Hematopoietic multipotent progenitor cell (in vitro differentiated cells): ENCODE data around the gene MTARC1. TPM values are rescaled to one million over a fixed set of nuclear protein-coding genes. Genes with fewer than 3 reads are reported as not detected.

Source experiments
- DNase-seq, 3 donors: peaks; one replicate each; pipeline ENCODE4 v3.0.0-alpha.2; 2011 to 2015; ENCODE audit warnings: low read depth in 2 of 3, low spot score in 2 of 3
- total RNA-seq: library from RNA; depleted of rRNA; stranded (reverse); fragments of >200 nt; gene quantifications from one replicate; pipeline ENCODE4 v1.2.3, GENCODE V29; 2012

The MTARC1 gene
- total RNA-seq, 1 donor, result 1.9 TPM

GRCh38 chr1:220827445-220828178 is 40.9 kb downstream of the MTARC1 start:
- no peak for DNase-seq

DNA sequence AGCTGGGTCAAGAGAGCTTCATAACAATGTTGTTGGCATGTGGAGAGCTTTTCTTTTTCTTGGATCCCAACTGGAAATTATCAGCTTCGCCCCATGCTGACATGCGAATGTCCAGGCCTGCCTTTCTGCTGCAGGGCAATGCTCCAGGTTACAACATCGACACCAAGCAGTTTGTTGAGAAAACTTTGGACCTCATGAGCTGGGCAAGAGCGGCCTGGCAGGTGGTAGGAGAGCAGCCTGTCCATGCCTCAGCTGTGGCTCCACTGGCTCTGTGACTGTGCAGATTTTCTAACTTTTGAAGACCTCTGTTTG is 41.4 kb downstream of the MTARC1 start:
- DNase-seq, result no peak

GRCh38 chr1:220828950-220829586 is 42.4 kb downstream of the MTARC1 start:
- DNase-seq, result no peak

DNA sequence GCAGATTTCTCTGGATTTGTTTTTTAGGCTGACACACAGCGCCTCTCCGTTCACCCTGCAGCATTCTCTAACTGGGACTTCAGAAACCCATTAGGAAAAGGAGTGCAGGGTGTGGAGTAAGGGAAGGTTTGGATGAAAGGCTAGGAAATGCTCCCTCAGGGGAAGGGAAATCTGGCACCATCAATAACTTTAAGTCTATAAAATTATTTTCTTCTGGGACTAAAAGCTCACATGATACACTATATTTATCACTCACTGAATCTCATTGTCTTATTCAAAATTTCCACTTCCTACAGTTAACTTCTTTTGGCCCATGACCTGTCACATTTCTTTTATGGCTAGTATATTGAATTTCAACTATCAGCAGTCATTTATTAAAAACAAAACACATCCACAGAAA is 46.7 kb downstream of the MTARC1 start:
- DNase-seq, result no peak

GRCh38 chr1:220834155-220834870 is 47.6 kb downstream of the MTARC1 start:
- no peak for DNase-seq

Other genes with a start within 250 kb of the MTARC1 start
- gene C1orf115, start 96.5 kb upstream of the MTARC1 start, total RNA-seq, result 1.1 TPM
- gene MTARC2, start 38.6 kb upstream of the MTARC1 start, total RNA-seq, result 0.27 TPM
- gene HLX, start 92.5 kb downstream of the MTARC1 start, total RNA-seq, result 8.1 TPM